Tibial artery (tissue), 4 donors: ENCODE results near the gene ZCCHC14.
"Not testable (repeated sequence)": the region's sequence is repeated elsewhere in the genome, so short reads cannot be mapped to it uniquely, and the experiment has no call there.

ENCODE experiments used
- DNase-seq, 2 donors: peaks; one replicate each; pipeline ENCODE4 v3.0.0-alpha.2; 2019
- H3K27ac ChIP-seq, 2 donors: fragments of 200-600 bp; sonication (generic) in 1 of 2; 1 replicate in 1 of 2; 2 replicates in 1 of 2; pipeline ENCODE4 v1.5.1; 2018 to 2019; ENCODE audit warnings: mild to moderate bottlenecking in 1 of 2
- H3K27me3 ChIP-seq, 2 donors: fragments of 200-600 bp; sonication (generic) in 1 of 2; one replicate each; pipeline versions ENCODE4 v1.5.1 to v1.6.0; 2016 to 2019
- H3K36me3 ChIP-seq, 3 donors: fragments of 200-600 bp; sonication (generic) in 2 of 3; one replicate each; pipeline ENCODE4 v1.5.1; 2016 to 2019; ENCODE audit warnings: mild to moderate bottlenecking in 2 of 3
- H3K4me1 ChIP-seq, 4 donors: fragments of 200-600 bp; sonication (generic) in 2 of 4; 1 replicate in 3 of 4; 2 replicates in 1 of 4; pipeline ENCODE4 v1.5.1; 2016 to 2019
- H3K4me3 ChIP-seq, 2 donors: fragments of 200-600 bp; sonication (generic) in 1 of 2; 1 replicate in 1 of 2; 2 replicates in 1 of 2; pipeline ENCODE4 v1.5.1; 2018 to 2019; ENCODE audit warnings: mild to moderate bottlenecking in 2 of 2
- H3K9me3 ChIP-seq, 3 donors: fragments of 200-600 bp; sonication (generic) in 1 of 3; one replicate each; pipeline ENCODE4 v1.5.1; 2016 to 2019
- intact Hi-C: fragments of 100-400 bp; cut with DNase I; formaldehyde crosslinking; loops from one replicate; pipeline ENCODE4 v1.15.0; 2023; ENCODE audit warnings: low total_unique reads
- TF ChIP-seq, protein P1 (sequence below), 2 experiments: fragments of 200-600 bp in 1 of 2; fragments of 450-650 bp in 1 of 2; IDR thresholded peaks; one replicate each; pipeline ENCODE4 v1.5.1; 2017 to 2019; ENCODE audit warnings: antibody characterized with exemption in 2 of 2, mild to moderate bottlenecking in 1 of 2, moderate library complexity in 1 of 2

The ZCCHC14 gene

DNA sequence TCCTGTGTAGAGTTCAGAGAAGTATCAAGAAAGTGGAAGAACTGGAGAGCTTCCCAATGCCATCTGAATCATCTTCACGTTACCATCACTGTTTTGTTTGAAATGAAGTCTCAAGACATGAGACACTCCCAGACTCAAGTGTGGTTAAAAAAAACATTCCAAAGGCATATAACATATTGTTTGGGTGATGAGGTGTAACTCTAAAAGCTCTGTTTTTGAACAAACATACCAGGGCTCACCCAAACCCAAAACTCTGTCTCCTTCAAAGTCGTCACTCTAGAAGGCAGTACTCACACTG is 6.3 kb upstream of the ZCCHC14 start:
- TF ChIP-seq, protein P1, sequence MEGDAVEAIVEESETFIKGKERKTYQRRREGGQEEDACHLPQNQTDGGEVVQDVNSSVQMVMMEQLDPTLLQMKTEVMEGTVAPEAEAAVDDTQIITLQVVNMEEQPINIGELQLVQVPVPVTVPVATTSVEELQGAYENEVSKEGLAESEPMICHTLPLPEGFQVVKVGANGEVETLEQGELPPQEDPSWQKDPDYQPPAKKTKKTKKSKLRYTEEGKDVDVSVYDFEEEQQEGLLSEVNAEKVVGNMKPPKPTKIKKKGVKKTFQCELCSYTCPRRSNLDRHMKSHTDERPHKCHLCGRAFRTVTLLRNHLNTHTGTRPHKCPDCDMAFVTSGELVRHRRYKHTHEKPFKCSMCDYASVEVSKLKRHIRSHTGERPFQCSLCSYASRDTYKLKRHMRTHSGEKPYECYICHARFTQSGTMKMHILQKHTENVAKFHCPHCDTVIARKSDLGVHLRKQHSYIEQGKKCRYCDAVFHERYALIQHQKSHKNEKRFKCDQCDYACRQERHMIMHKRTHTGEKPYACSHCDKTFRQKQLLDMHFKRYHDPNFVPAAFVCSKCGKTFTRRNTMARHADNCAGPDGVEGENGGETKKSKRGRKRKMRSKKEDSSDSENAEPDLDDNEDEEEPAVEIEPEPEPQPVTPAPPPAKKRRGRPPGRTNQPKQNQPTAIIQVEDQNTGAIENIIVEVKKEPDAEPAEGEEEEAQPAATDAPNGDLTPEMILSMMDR (IDR thresholded peaks at IDR 0.05), result no peak
- no peak overlapping the region for H3K27ac ChIP-seq
- H3K4me1 ChIP-seq, result no peaks in the 10 kb centered on the region
- peaks cover 0 to 5% of the 10 kb centered on the region in 2 donors for H3K27me3 ChIP-seq
- no peak overlapping the region for H3K4me3 ChIP-seq
- DNase-seq, result no peak
- intact Hi-C loops, result no loop called here
- H3K36me3 ChIP-seq, result no peaks in the 10 kb centered on the region
- H3K9me3 ChIP-seq, result no peaks in the 10 kb centered on the region

DNA sequence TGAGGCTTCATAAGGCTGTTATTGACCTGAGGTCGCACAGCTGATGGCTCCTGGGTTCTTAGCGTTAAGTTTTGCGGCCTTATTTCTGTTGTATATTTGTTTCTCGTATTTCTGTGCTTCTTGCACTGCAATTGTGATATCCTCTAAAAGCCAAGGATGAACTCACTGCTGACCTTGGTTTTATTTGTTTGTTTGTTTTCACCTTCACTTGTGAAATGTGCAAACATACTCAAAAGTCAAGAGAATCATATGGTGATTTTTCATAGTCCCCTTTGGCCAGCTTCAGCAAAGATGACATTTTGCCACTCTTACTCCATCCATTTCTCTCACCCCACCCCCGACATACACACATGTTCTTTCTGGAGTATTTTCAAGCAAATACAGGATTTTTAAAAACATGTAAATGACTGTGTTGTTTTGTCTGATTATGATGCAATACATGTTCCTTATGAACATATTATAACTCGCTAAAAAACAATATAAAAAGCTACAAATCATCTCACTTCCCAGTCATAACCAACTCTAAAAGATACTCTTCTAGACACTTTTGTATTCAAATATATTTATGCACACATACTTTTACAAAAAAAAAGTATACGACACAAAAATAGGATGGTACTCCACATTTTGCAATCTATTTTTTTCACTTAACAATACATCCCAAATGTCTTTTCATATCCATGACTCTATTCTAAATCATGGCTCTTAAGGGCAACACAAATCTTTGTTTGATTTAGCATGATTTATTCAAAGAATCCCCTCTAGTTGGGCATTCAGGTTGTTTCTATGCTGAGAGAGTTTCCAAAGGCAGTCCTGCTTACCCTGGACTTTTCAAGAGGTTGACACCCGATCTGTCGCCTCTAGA is 5.7 kb upstream of the ZCCHC14 start:
- no peaks in the 10 kb centered on the region for H3K36me3 ChIP-seq
- intact Hi-C loops, result no loop called here
- peaks cover 0 to 3% of the 10 kb centered on the region in 2 donors for H3K27me3 ChIP-seq
- H3K27ac ChIP-seq, result no peak overlapping the region
- no peak overlapping the region for H3K4me3 ChIP-seq
- DNase-seq, result no peak
- H3K4me1 ChIP-seq, result peaks cover 0 to 6% (median 3%) of the 10 kb centered on the region in 4 donors
- TF ChIP-seq, protein P1 (IDR thresholded peaks at IDR 0.05), result no peak
- H3K9me3 ChIP-seq, result no peaks in the 10 kb centered on the region

DNA sequence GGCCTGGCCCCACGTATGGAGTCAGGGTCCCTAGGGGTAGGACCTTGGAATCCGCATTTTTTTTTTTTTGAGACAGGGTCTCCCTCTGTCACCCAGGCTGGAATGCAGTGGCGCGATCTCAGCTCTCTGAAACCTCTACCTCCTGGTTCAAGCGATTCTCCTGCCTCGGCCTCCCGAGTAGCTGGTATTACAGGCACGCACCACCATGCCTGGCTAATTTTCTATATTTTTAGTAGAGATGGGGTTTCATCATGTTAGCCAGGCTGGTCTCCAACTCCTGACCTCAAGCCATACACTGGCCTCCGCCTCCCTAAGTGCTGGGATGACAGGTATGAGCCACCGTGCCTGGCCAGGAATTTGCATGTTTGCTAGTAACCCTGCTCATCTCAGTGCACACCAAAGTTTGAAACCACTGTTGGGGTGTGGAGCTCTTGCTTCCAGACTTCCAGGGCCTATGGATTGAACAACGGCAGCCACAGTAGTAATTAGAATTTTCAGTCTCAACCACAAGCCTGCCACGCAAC is 5.0 kb upstream of the ZCCHC14 start:
- H3K27me3 ChIP-seq, H3K9me3 ChIP-seq, intact Hi-C loops, DNase-seq, H3K36me3 ChIP-seq, H3K4me3 ChIP-seq, H3K27ac ChIP-seq: not testable (repeated sequence)
- peaks cover 0 to 10% (median 8%) of the 10 kb centered on the region in 4 donors for H3K4me1 ChIP-seq

DNA sequence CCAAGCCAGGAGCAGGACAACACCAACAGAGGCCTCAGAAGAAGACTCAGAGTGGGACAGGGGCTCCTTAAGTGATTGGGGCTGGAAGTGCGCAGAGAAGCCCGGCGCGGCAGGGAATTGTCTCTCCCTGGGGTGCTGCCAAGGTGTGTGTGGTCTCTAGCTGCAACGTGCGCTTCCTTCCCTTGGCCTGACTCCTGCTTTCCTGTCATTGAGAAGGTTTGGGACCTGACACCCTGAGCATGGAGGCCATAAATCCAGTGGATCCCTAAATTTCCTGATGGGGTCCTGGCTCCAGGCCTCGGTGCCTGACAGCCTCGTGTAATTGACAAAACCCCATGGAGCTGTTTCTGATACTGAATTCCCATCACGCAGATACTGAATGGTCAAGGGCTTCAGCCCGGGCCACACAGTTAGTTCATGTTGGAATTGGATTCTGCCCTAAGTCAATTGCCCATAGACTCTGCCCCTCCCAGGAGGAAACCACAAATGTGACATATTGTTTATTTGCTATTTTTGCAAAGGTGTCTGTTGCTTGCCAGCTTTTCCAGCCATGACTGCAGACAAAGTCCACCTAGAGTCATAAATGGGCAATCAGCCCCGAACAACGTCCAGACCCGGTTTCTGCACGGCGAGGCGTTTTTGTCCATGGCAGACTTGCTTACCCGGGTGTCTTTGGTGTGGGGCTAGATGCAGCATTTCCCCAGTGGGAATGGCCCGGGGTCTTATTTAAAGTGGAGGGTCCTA is 4.4 kb upstream of the ZCCHC14 start:
- H3K4me1 ChIP-seq, result peaks cover 0 to 10% (median 8%) of the 10 kb centered on the region in 4 donors
- H3K27ac ChIP-seq, DNase-seq, H3K36me3 ChIP-seq, H3K4me3 ChIP-seq, H3K27me3 ChIP-seq, H3K9me3 ChIP-seq, intact Hi-C loops: not testable (repeated sequence)

DNA sequence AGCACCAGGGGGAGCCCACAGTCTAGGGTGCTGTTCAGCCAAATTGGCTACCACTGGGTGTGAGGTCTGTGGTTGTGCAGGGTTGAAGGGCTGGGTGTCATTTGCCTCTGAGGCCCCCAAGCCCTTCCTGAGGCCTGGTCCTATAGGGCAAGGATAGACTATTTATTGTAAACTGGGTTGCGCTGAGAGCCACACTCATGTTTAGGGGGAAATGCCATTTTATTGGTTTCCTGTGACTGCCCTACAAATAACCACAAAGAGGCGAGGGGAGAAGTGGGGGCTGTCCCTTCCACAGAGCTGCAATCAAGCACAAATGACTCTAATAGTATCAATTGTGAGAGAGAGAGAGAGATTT is 3.6 kb upstream of the ZCCHC14 start:
- Histone ChIP-seq H3K36me3 (no peaks in the 10 kb centered on the region), H3K27me3 (no peaks in the 10 kb centered on the region), H3K4me3 (no peak overlapping the region), H3K27ac (no peak overlapping the region), H3K9me3 (no peaks in the 10 kb centered on the region), H3K4me1 (peaks cover 0 to 14% (median 10%) of the 10 kb centered on the region in 4 donors)
- intact Hi-C loops, result no loop called here
- TF ChIP-seq, protein P1 (IDR thresholded peaks at IDR 0.05), result no peak
- DNase-seq, result no peak

DNA sequence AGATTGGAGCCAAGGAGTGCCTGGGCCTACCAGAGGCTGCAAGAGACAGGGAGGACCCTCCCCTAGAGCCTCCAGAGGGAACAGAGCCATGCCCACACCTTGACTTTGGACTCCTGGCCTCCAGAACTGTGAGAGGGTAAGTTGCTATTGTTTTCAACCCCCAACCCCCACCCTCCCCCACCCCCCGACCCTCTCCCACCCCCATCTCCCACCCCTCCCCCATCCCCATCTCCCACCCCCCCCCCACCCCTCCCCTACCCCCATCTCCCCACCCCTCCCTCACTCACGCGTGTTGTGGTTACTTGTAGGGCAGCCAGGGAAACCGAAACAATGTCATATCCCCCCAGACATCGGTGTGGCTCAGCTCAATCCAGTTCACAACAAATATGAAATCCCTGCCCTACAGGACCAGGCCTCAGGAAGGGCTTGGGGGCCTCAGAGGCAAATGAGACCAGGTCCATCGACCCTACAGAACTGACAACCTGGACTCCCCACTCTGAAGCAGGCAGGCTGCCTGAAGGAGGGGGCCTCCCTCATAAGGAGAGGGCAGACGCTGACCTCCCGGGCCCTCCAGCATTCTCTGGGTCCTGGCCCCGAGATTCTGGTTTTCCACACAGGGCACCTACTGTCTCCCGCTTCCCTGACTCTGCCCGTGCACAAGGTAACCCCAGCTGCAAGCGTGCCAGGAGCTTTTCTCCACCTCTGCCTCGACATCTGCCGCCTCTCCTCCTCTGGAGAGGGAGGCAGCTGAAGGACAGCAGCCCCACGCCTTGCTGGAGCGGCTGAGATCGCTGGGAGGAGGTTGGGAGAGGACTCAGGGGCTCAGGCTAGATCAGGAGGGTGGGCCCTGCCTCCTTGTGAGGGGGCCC is 3.0 kb upstream of the ZCCHC14 start:
- no peak for DNase-seq
- H3K4me3 ChIP-seq, result no peak overlapping the region
- H3K9me3 ChIP-seq, result no peaks in the 10 kb centered on the region
- peaks cover 0 to 20% (median 16%) of the 10 kb centered on the region in 4 donors for H3K4me1 ChIP-seq
- TF ChIP-seq, protein P1 (IDR thresholded peaks at IDR 0.05), result no peak
- H3K27ac ChIP-seq, result no peak overlapping the region
- no peaks in the 10 kb centered on the region for H3K27me3 ChIP-seq
- intact Hi-C loops, result no loop called here
- H3K36me3 ChIP-seq, result no peaks in the 10 kb centered on the region
